Kidney (tissue), 14 donors: ENCODE data around the gene GRIK2. TPM values are rescaled to one million over a fixed set of nuclear protein-coding genes. Genes with fewer than 3 reads are reported as not detected.

Source experiments
- DNase-seq, 5 donors: peaks; one replicate each; pipeline ENCODE4 v3.0.0-alpha.2; 2013 to 2020
- FAIRE-seq: peaks from 2 replicates; lab custom pipeline; 2012; peaks lifted over from hg19 to GRCh38; lab: Jason Lieb, UNC
- H3K27ac ChIP-seq, 2 donors: one replicate each; pipeline ENCODE4 v1.7.0; 2013; ENCODE audit warnings: low read depth in 2 of 2, low read length in 2 of 2, inconsistent platforms in 1 of 2
- H3K27me3 ChIP-seq: one replicate; pipeline ENCODE4 v1.7.1; 2013; ENCODE audit warnings: low read length, inconsistent platforms; ENCODE audit not compliant: control insufficient read depth, insufficient read depth
- H3K36me3 ChIP-seq, 3 donors: one replicate each; pipeline versions ENCODE4 v1.7.0 to v1.7.1; 2013; ENCODE audit warnings: low read length in 3 of 3, control low read depth in 1 of 3, inconsistent platforms in 1 of 3; ENCODE audit not compliant: insufficient read depth in 3 of 3, control insufficient read depth in 2 of 3
- H3K4me1 ChIP-seq, 3 donors: one replicate each; pipeline versions ENCODE4 v1.7.0 to v1.7.1; 2013; ENCODE audit warnings: low read length in 3 of 3, inconsistent platforms in 1 of 3, low read depth in 1 of 3; ENCODE audit not compliant: control insufficient read depth in 2 of 3, insufficient read depth in 2 of 3
- H3K4me3 ChIP-seq, 3 donors: one replicate each; pipeline versions ENCODE4 v1.7.0 to v1.8.1; 2013; ENCODE audit warnings: low read length in 3 of 3, control low read depth in 1 of 3, inconsistent platforms in 1 of 3
- H3K9ac ChIP-seq, 3 donors: one replicate each; pipeline versions ENCODE4 v1.7.0 to v1.7.1; 2013; ENCODE audit warnings: low read length in 3 of 3, control low read depth in 1 of 3, inconsistent platforms in 1 of 3
- H3K9me3 ChIP-seq, 3 donors: one replicate each; pipeline versions ENCODE4 v1.7.0 to v1.7.1; 2013; ENCODE audit warnings: low read length in 3 of 3, control low read depth in 1 of 3, inconsistent platforms in 1 of 3; ENCODE audit not compliant: control insufficient read depth in 2 of 3, insufficient read depth in 1 of 3
- intact Hi-C: fragments of 100-400 bp; cut with DNase I; formaldehyde crosslinking; loops from one replicate; pipeline ENCODE4 v1.11.1; 2022
- polyA plus RNA-seq: library from polyadenylated mRNA; stranded (reverse); fragments of 350-450 nt; fragmentation: Illumina TruSeq; extraction: RNeasy Lipid Tissue Mini Kit (QIAGEN cat#74804); gene quantifications from one replicate; pipeline ENCODE4 v1.2.3, GENCODE V29; 2014; ENCODE audit warnings: low read depth, low replicate concordance; ENCODE audit not compliant: insufficient read depth
- total RNA-seq: library from RNA; stranded (reverse); fragmentation: NEBNext Ultra II Directional; extraction: Animal tissue kit (Norgen Biotek cat#: 25700); gene quantifications from one replicate; pipeline ENCODE4 v1.2.1, GENCODE V29; 2021
- TF ChIP-seq, protein P1 (sequence below): IDR thresholded peaks from 3 replicates; pipeline ENCODE4 v1.5.1; 2012; ENCODE audit warnings: mild to moderate bottlenecking, moderate library complexity, borderline replicate concordance; ENCODE audit not compliant: insufficient read depth; ENCODE audit errors: extremely low read depth
- donor health status: control.
- donor health status: control.
- donor health status: control.
- donor health status: control.
- donor health status: control.
- donor health status: DM: yes; HTN: yes; CAD: no.
- donor health status: Normal renal cell carcinoma (clear cell type).

Gene GRIK2
- total and polyA plus RNA-seq, 2 donors from 2014 or later = 0.82 to 1.4 TPM

DNA sequence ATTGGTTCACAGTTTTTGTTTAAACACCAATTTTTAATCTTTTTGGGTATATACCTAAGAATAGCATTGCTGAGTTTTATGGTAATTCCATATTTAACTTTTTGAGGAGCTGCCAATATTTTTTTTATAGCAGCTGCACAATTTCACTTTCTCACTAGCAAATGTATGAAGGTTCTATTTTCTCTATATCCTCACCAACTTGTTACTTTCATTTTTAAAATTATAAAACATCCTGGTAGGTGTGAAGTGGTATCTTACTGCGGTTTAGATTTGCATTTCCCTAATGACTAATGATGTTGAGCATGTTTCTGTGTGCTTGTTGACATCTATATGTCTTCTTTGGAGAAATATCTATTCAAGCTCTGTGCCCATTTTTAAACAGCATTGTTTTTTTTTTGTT, 452.1 kb downstream of the GRIK2 start:
- no peak overlapping the region for H3K9ac ChIP-seq

GRCh38 chr6:101847690-101848089, 454.2 kb downstream of the GRIK2 start:
- Histone ChIP-seq H3K9me3 (no peaks in the 10 kb centered on the region), H3K4me1 (no peaks in the 10 kb centered on the region), H3K9ac (no peak overlapping the region), H3K4me3 (no peak overlapping the region), H3K27me3 (no peaks in the 10 kb centered on the region), H3K36me3 (no peaks in the 10 kb centered on the region), H3K27ac (no peak overlapping the region)
- DNase-seq (no peak), FAIRE-seq (no peak)
- intact Hi-C loops = no loop called here
- TF ChIP-seq, protein P1, sequence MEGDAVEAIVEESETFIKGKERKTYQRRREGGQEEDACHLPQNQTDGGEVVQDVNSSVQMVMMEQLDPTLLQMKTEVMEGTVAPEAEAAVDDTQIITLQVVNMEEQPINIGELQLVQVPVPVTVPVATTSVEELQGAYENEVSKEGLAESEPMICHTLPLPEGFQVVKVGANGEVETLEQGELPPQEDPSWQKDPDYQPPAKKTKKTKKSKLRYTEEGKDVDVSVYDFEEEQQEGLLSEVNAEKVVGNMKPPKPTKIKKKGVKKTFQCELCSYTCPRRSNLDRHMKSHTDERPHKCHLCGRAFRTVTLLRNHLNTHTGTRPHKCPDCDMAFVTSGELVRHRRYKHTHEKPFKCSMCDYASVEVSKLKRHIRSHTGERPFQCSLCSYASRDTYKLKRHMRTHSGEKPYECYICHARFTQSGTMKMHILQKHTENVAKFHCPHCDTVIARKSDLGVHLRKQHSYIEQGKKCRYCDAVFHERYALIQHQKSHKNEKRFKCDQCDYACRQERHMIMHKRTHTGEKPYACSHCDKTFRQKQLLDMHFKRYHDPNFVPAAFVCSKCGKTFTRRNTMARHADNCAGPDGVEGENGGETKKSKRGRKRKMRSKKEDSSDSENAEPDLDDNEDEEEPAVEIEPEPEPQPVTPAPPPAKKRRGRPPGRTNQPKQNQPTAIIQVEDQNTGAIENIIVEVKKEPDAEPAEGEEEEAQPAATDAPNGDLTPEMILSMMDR = no peak

More for the DNA sequence above, 452.1 kb downstream of the GRIK2 start:
- FAIRE-seq = no peak
- Histone ChIP-seq H3K27me3 (no peaks in the 10 kb centered on the region), H3K4me1 (no peaks in the 10 kb centered on the region), H3K36me3 (no peaks in the 10 kb centered on the region), H3K4me3 (no peak overlapping the region), H3K27ac (no peak overlapping the region), H3K9me3 (no peaks in the 10 kb centered on the region)
- DNase-seq = no peak
- intact Hi-C loops = no loop called here
- TF ChIP-seq, protein P1 = no peak

DNA sequence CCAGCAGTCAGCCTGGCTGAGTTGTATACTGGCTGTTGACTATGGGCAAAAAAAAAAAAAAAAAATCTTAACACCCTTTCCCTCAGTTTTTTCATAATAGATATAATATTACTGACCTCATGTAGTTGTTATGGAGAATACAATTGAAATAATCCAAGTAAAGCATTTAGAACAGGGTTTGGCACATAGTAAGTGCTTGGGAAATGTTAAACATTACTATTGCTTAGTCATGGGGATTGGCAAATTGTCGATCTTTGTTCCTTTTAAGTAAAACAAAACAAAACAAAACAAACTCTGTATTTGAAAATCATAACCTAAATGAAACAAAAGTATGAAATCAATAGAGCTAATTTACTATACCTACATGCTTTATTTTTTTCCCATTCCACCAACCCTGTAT, 458.4 kb downstream of the GRIK2 start:
- Histone ChIP-seq H3K36me3 (no peaks in the 10 kb centered on the region), H3K27me3 (no peaks in the 10 kb centered on the region), H3K4me1 (no peaks in the 10 kb centered on the region), H3K9me3 (no peaks in the 10 kb centered on the region), H3K4me3 (no peak overlapping the region), H3K9ac (no peak overlapping the region), H3K27ac (no peak overlapping the region)
- no peak for DNase-seq
- FAIRE-seq = no peak
- intact Hi-C loops = no loop called here
- TF ChIP-seq, protein P1 = no peak
